IPS DF 19.7 (cell line): ENCODE results near the gene AGR2.

Experiments used
- DNase-seq: peaks from one replicate; pipeline ENCODE4 v3.0.0-alpha.2; 2013; ENCODE audit warnings: low read depth, low spot score

AGR2 gene

GRCh38 chr7:16813232-16813616 lies 8.4 kb upstream of the AGR2 start:
- DNase-seq = no peak

- no peak for DNase-seq
Observed at GRCh38 chr7:16812542-16813231, 7.9 kb upstream of the AGR2 start.

- no peak for DNase-seq
Observed at GRCh38 chr7:16811551-16811950, 6.8 kb upstream of the AGR2 start.

- DNase-seq = no peak
Observed at GRCh38 chr7:16810573-16810972, 5.8 kb upstream of the AGR2 start.

GRCh38 chr7:16810112-16810511 lies 5.3 kb upstream of the AGR2 start:
- DNase-seq = no peak

- DNase-seq = no peak
Observed at GRCh38 chr7:16805441-16805840, 642 bp upstream of the AGR2 start.

- DNase-seq = no peak
Observed at GRCh38 chr7:16803881-16804673, 722 bp downstream of the AGR2 start.

- DNase-seq = no peak
Observed at GRCh38 chr7:16803125-16803524, 1.7 kb downstream of the AGR2 start.

GRCh38 chr7:16801579-16801978 lies 3.2 kb downstream of the AGR2 start:
- no peak for DNase-seq

- no peak for DNase-seq
Observed at GRCh38 chr7:16801111-16801542, 3.7 kb downstream of the AGR2 start.

GRCh38 chr7:16795624-16796023 lies 9.2 kb downstream of the AGR2 start:
- no peak for DNase-seq

GRCh38 chr7:16794986-16795385 lies 9.8 kb downstream of the AGR2 start:
- DNase-seq = no peak

GRCh38 chr7:16791905-16792698 lies 12.7 kb downstream of the AGR2 start:
- DNase-seq = no peak

GRCh38 chr7:16791071-16791470 lies 13.7 kb downstream of the AGR2 start:
- DNase-seq = no peak

- DNase-seq = no peak
Observed at GRCh38 chr7:16787127-16787526, 17.7 kb downstream of the AGR2 start.

GRCh38 chr7:16786257-16786656 lies 18.5 kb downstream of the AGR2 start:
- no peak for DNase-seq

- no peak for DNase-seq
Observed at GRCh38 chr7:16785846-16786245, 19.0 kb downstream of the AGR2 start.

- DNase-seq = no peak
Observed at GRCh38 chr7:16785321-16785720, 19.5 kb downstream of the AGR2 start.

- DNase-seq = no peak
Observed at GRCh38 chr7:16780596-16780995, 24.2 kb downstream of the AGR2 start.

GRCh38 chr7:16779051-16779450 lies 25.7 kb downstream of the AGR2 start:
- DNase-seq = no peak

- no peak for DNase-seq
Observed at GRCh38 chr7:16778476-16778875, 26.3 kb downstream of the AGR2 start.

- DNase-seq = no peak
Observed at GRCh38 chr7:16776053-16776452, 28.7 kb downstream of the AGR2 start.
